Loucy (cell line): ENCODE results near the gene BACH2.

Source experiments
- CTCF ChIP-seq: fragments of 200-600 bp; sonication (generic); conservative IDR thresholded peaks from 2 replicates; pipeline ENCODE4 v1.5.1; 2014; ENCODE audit warnings: mild to moderate bottlenecking, antibody characterized with exemption, low read length
- EZH2phosphoT487 ChIP-seq: fragments of 200-600 bp; IDR thresholded peaks from 2 replicates; pipeline ENCODE4 v1.6.1; 2018; ENCODE audit warnings: antibody characterized with exemption, mild to moderate bottlenecking, moderate library complexity, borderline replicate concordance

GRCh38 chr6:90158936-90159335 lies 137.7 kb downstream of the BACH2 start:
- TF ChIP-seq EZH2phosphoT487 (no peak), CTCF (no peak)
